Aorta (tissue), 5 donors: ENCODE measurements around the gene CAPN5. TPM values are rescaled to one million over a fixed set of nuclear protein-coding genes. Genes with fewer than 3 reads are reported as not detected.
"Not testable (repeated sequence)": the region's sequence is repeated elsewhere in the genome, so short reads cannot be mapped to it uniquely, and the experiment has no call there.

Experiments used
- ATAC-seq: fragments of 200-7000 bp; cut with Tn5 transposase; one replicate; pipeline ENCODE4 v1.9.1; 2022; ENCODE audit warnings: moderate library complexity; ENCODE audit not compliant: low FRiP score
- DNase-seq, 2 donors: peaks; one replicate each; pipeline ENCODE4 v3.0.0-alpha.2; 2020
- H3K27ac ChIP-seq, 2 donors: one replicate each; pipeline ENCODE4 v1.5.1; 2013; ENCODE audit warnings: low read length in 2 of 2, mild to moderate bottlenecking in 2 of 2, moderate library complexity in 2 of 2, control low read depth in 1 of 2, inconsistent platforms in 1 of 2, low read depth in 1 of 2
- H3K27me3 ChIP-seq, 2 donors: one replicate each; pipeline ENCODE4 v1.6.1; 2013; ENCODE audit warnings: control low read depth in 1 of 2, low read length in 1 of 2, mild to moderate bottlenecking in 1 of 2, moderate library complexity in 1 of 2; ENCODE audit not compliant: insufficient read depth in 2 of 2, control insufficient read depth in 1 of 2
- H3K36me3 ChIP-seq, 2 donors: one replicate each; pipeline ENCODE4 v1.6.1; 2013; ENCODE audit warnings: control low read depth in 1 of 2, low read length in 1 of 2, mild to moderate bottlenecking in 1 of 2; ENCODE audit not compliant: insufficient read depth in 2 of 2, control insufficient read depth in 1 of 2
- H3K4me1 ChIP-seq, 2 donors: one replicate each; pipeline ENCODE4 v1.6.1; 2013; ENCODE audit warnings: low read length in 2 of 2, control low read depth in 1 of 2, mild to moderate bottlenecking in 1 of 2, moderate library complexity in 1 of 2; ENCODE audit not compliant: insufficient read depth in 2 of 2, control insufficient read depth in 1 of 2
- H3K4me3 ChIP-seq, 2 donors: one replicate each; pipeline ENCODE4 v1.5.1; 2013; ENCODE audit warnings: low read length in 2 of 2, control low read depth in 1 of 2, mild to moderate bottlenecking in 1 of 2
- H3K9me3 ChIP-seq: one replicate; pipeline ENCODE4 v1.6.1; 2013; ENCODE audit warnings: mild to moderate bottlenecking, low read length; ENCODE audit not compliant: control insufficient read depth
- WGBS, 2 donors: extraction: QIAGEN DNeasy Blood & Tissue Kit; methylation state at CpG; one replicate each; pipeline ENCODE4 v1.1.7; 2013; 5-methylcytosine and 5-hydroxymethylcytosine counted together
- intact Hi-C, 2 donors: fragments of 100-400 bp; cut with DNase I; formaldehyde crosslinking; loops; one replicate each; pipeline versions ENCODE4 v1.14.2 to v1.15.0; 2022
- long read RNA-seq, 2 donors: library from polyadenylated mRNA; unstranded; transcript quantifications; one replicate each; pipeline ENCODE4 v2.0.0, GENCODE V29; 2020 to 2021
- polyA plus RNA-seq, 2 donors: library from polyadenylated mRNA; stranded (reverse); fragments of 200-250 nt; gene quantifications; one replicate each; pipeline ENCODE4 v1.2.3, GENCODE V29; 2013
- total RNA-seq, 2 donors: library from RNA; stranded (reverse); fragmentation: NEBNext Ultra II Directional; extraction: Animal tissue kit (Norgen Biotek cat#: 25700); gene quantifications; one replicate each; pipeline ENCODE4 v1.2.1, GENCODE V29; 2021
- donor health status: healthy with polysubstance abuse.
- donor health status: Bipolar disorder and iron deficiency.
- donor health status: DM: no; HTN: no; CAD: no.
- donor health status: DM: no; HTN: no; CAD: no.
- donor health status: DM: yes; HTN: yes; CAD: no.

Gene CAPN5
- total RNA-seq (10 to 100 TPM in 1 of 2 donors, 1 to 10 TPM in 1; 6.9 to 22.4 TPM), polyA plus RNA-seq (10 to 100 TPM; 10.4 to 11.1 TPM)
- long read RNA-seq, donor 1, partial matches to known transcripts = 3 of 7 reads
- long read RNA-seq, donor 1, other reads (novel, unspliced or antisense) = 4 of 7 reads
- long read RNA-seq, donor 2, full-length matches to known transcripts = 1 of 17 reads
- long read RNA-seq, donor 2, partial matches to known transcripts = 15 of 17 reads
- long read RNA-seq, donor 2, other reads (novel, unspliced or antisense) = 1 of 17 reads

DNA sequence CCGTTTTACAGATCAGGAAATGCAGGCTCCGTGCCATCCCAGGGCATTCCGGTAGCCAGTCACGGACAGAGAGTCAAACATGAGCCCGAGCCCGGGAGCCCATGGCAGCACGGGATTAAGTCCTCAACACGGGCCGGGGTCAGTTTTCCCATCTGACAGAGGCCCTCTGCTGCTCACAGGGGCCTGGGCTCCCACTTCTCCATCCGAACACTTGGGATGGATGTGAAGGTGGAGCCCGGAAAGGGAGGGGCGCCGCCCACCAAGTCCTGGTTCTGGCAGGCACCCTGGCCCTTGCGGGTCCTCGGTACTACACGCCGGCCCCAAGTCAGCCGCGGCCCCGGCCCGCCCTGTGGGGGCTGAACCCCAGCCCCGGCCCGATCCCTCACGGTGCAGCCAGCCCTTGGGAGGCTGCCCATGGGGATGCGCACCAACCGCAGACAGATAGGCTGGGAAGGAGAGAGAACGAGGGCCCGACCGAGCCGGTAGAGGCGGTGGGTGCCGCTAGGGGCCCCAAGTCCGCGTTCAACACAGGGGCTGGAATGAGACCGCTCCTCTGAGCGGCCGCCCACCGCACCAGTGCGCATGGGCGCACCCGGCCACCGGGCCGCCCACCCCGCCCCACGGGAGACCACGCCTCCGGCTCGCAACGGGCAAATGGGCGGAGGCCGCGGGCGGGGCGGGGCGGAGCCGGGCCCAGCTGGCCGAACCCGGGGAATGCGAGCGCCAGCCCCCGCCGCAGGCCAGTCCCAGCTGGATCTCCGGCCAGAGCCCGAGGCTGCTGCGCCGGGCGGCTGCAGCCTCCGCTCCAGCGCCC lies at the start of gene CAPN5:
Gene CAPN5 (plus strand): TSS at position 743 of the 814 bp plus-strand sequence. CDS start 17,916 bp downstream, outside the sequence.
- WGBS, 2 donors = 0 to 1% methylated on average over 61 to 69 of the region's 69 CpGs
- peak; percentile 94 to 98 for DNase-seq
- no peaks in the 10 kb centered on the region for H3K4me1 ChIP-seq
- H3K27me3 ChIP-seq = no peaks in the 10 kb centered on the region
- no peaks in the 10 kb centered on the region for H3K9me3 ChIP-seq
- H3K27ac ChIP-seq = peak within 1 kb of the TSS in 1 of 2 donors; percentile 51
- intact Hi-C loops = no loop called here
- H3K4me3 ChIP-seq = peak within 1 kb of the TSS; percentile 48 to 76
- H3K36me3 ChIP-seq = no peaks in the 10 kb centered on the region
- ATAC-seq = peak; percentile 97

DNA sequence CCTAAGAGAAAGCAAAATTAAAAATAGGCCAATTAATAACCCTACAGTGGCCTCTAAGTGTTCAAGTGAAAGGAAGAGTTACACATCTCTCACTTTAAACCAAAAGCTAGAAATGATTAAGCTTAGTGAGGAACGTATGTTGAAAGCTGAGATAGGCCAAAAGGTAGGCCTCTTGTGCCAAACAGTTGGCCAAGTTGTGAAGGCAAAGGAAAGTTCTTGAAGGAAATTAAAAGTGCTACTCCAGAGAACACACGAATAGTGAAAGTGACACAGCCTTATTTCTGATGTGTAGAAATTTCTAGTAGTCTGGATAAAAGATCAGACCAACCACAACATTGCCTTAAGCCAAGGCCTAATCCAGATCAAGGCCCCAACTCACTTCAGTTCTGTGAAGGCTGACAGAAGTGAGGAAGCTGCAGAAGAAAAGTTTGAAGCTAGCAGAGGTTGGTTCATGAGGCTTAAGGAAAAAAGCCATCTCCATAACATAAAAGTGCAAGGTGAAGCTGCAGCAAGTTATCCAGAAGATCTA lies 48.3 kb upstream of the CAPN5 start:
- DNase-seq, H3K36me3 ChIP-seq, H3K4me1 ChIP-seq, H3K9me3 ChIP-seq, H3K27ac ChIP-seq, H3K4me3 ChIP-seq, H3K27me3 ChIP-seq, ATAC-seq, intact Hi-C loops: not testable (repeated sequence)
- WGBS, 2 donors = 90 to 94% methylated on average over 2 of the region's 2 CpGs

DNA sequence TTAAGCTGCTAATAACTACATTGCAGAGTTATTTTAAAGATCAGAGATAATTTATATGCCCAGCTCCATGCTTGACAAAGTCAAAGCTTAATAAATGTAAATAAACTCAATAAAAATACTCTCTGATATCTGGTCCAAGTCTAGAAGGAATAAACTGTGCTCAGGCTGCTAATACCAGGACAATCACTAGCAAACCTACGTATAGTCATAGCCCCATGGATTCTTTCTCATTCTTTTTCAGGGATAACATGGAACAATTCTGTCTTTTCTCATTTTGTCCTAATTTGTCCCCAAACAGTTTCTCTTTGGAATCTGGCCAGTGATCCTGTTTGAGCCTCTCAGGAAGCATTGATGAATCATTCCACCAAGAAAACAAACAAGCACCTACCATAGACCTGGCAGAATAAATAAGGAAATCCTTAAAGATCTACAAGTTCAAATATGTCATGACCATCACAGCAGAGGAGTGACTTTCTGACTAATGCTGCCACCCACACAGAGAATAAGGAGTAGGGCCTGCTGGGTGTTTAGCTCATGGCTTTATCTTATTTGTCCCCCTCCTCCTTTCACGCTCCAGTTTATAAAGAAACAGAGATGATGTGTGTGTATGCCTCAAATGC lies 46.7 kb upstream of the CAPN5 start:
- intact Hi-C loops = no loop called here
- no peaks in the 10 kb centered on the region for H3K4me1 ChIP-seq
- no peak for DNase-seq
- WGBS, 2 donors = 73 to 87% methylated on average over 2 of the region's 2 CpGs
- H3K9me3 ChIP-seq = no peaks in the 10 kb centered on the region
- H3K27ac ChIP-seq = no peak overlapping the region
- H3K27me3 ChIP-seq = no peaks in the 10 kb centered on the region
- H3K4me3 ChIP-seq = no peak overlapping the region
- H3K36me3 ChIP-seq = peaks cover 0 to 2% of the 10 kb centered on the region in 2 donors
- no peak for ATAC-seq

GRCh38 chr11:77020734-77021133 lies 46.0 kb upstream of the CAPN5 start:
- Histone ChIP-seq H3K4me1 (no peaks in the 10 kb centered on the region), H3K36me3 (peaks cover 0 to 2% of the 10 kb centered on the region in 2 donors), H3K27me3 (no peaks in the 10 kb centered on the region), H3K4me3 (no peak overlapping the region), H3K9me3 (no peaks in the 10 kb centered on the region), H3K27ac (no peak overlapping the region)
- DNase-seq = no peak
- no peak for ATAC-seq
- intact Hi-C loops = no loop called here
- 83 to 93% methylated on average over 2 of the region's 2 CpGs for WGBS, 2 donors

DNA sequence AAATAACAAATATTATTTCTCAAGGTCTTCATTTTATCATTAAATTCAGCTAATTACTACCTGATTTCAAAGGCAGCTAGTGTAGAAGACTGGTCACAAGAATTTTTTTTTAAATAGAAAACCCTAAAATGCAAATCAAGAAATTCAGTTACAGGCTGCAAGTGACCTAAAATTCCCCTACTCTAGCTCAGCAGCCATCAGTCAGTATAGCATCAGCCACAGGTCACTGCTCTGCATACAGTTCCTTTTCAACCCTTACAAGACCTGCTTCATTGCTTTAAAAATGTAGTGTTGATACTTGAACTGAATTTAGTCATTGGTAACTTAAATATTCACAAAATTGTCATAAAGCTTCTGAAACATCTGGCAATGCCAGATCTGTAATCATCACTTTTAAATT lies 42.0 kb upstream of the CAPN5 start:
- H3K4me3 ChIP-seq = no peak overlapping the region
- ATAC-seq = no peak
- intact Hi-C loops = no loop called here
- peaks cover 0 to 2% of the 10 kb centered on the region in 2 donors for H3K36me3 ChIP-seq
- H3K27me3 ChIP-seq = no peaks in the 10 kb centered on the region
- DNase-seq = no peak
- no peaks in the 10 kb centered on the region for H3K4me1 ChIP-seq
- no peaks in the 10 kb centered on the region for H3K9me3 ChIP-seq
- H3K27ac ChIP-seq = no peak overlapping the region

GRCh38 chr11:77026221-77026620 lies 40.5 kb upstream of the CAPN5 start:
- H3K4me1 ChIP-seq = no peaks in the 10 kb centered on the region
- 93 to 96% methylated on average over 3 of the region's 3 CpGs for WGBS, 2 donors
- H3K4me3 ChIP-seq = no peak overlapping the region
- no peaks in the 10 kb centered on the region for H3K9me3 ChIP-seq
- peaks cover 0 to 2% of the 10 kb centered on the region in 2 donors for H3K36me3 ChIP-seq
- H3K27me3 ChIP-seq = no peaks in the 10 kb centered on the region
- ATAC-seq = no peak
- intact Hi-C loops = no loop called here
- no peak for DNase-seq
- H3K27ac ChIP-seq = no peak overlapping the region

DNA sequence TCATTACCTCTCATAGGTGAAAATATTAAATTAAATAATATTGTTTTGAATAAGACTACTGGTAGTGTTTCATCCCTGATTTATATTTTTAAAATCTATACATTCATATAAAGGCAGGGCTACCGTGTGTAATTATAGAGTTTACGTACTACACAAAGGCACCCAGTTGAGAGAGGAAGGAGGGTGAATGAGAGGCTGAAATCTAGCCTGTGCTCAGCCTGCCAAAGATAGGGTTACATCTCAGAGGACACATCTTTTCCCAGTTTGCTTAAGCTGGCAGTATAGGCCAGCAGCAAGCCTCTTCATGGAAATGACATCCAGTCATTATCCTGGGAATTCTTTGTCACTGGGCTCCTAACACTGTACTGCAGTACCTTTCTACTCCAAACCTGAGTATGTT lies 40.0 kb upstream of the CAPN5 start:
- Histone ChIP-seq H3K9me3 (no peaks in the 10 kb centered on the region), H3K36me3 (peaks cover 0 to 2% of the 10 kb centered on the region in 2 donors), H3K4me1 (no peaks in the 10 kb centered on the region), H3K27ac (no peak overlapping the region), H3K27me3 (no peaks in the 10 kb centered on the region), H3K4me3 (no peak overlapping the region)
- intact Hi-C loops = no loop called here
- DNase-seq = no peak
- 83 to 87% methylated on average over 2 of the region's 2 CpGs for WGBS, 2 donors
- no peak for ATAC-seq

GRCh38 chr11:77027275-77027674 lies 39.5 kb upstream of the CAPN5 start:
- no peaks in the 10 kb centered on the region for H3K9me3 ChIP-seq
- H3K27me3 ChIP-seq = no peaks in the 10 kb centered on the region
- DNase-seq = no peak
- ATAC-seq = no peak
- no peaks in the 10 kb centered on the region for H3K36me3 ChIP-seq
- intact Hi-C loops = no loop called here
- no peak overlapping the region for H3K4me3 ChIP-seq
- no peaks in the 10 kb centered on the region for H3K4me1 ChIP-seq
- no peak overlapping the region for H3K27ac ChIP-seq
- WGBS, 2 donors = 85 to 93% methylated on average over 1 of the region's 1 CpG
